GM19238 (cell line): ENCODE measurements around the gene GSG1.

Source experiments
- DNase-seq: peaks from one replicate; pipeline ENCODE4 v3.0.0; 2011; ENCODE audit warnings: low spot score; ENCODE audit not compliant: insufficient read length

GSG1 gene

DNA sequence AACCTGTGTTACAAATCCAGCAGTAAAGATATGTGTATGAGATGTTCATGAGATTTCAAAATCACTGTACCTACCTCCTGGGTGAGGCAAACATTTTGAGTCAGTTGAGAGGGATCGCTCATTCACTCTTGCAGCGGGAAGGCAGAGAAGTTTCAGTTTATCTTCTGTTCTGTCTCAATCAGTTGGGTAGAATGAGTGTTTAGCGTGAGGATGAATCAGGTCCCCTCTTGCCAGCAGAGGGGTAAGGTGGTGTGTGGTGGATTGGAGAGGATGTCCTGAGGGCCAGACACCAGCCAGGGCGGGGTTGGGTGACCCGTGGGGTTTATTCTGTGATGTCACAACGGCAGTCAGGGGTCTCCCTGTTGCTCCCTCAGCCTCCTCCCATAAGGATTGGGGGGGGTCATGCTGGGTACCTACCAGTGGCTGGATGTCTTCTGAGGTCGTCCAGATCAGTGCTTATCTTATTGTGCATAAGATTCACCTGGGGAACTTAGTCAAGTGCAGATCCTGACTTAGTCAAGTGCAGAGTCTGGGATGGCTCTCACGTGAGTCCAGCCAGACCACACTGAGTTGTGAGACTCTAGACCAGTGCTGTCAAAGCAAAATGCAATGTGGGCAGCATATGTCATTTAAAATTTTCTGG, at the start of gene GSG1:
Gene GSG1, minus strand, starts transcription at position 277 of the 643 bp plus-strand sequence. Its CDS starts 155 bp downstream, at position 122.
- no peak for DNase-seq

DNA sequence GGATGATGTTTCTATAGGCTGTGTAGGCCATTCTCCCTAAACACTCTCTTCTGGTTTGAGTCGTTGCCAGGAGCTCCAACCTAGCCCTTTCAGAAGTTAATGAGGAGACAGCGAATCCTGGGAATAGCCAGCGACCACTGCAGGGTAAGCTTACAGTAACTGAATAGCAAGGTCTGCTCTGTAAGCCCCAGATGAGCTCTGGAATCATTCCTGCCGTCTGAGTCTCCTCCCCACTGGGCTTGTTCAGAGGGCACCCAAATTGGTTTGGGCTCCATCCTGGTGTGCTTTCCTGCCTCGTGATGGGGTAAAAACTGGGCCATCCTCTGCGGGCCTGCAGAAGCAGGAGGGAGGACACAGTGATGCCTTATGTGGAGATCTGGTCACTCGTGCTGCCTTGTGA, 49.7 kb upstream of the GSG1 start:
- DNase-seq, result no peak

- no peak for DNase-seq
Observed at GRCh38 chr12:13152756-13153155, 49.3 kb upstream of the GSG1 start.

DNA sequence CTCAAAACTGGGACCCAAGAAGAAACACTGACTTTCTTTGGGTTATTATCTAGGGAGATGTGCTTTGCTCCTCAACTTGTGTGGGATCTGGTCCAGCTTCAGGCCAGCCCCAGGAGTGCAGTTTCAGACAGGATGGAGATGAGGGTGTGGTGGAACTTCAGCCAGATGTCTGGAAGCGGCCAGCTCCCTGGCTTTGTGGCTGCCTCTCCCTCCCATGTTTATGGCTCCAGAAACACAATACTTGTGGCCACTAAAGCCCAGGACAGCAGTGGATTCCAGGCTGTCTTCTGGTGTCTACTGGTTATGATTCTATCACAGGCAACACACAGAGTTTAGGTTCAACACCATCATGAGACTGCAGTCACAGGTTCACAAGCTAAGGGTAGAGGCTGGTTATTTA, 48.8 kb upstream of the GSG1 start:
- DNase-seq, result no peak

- no peak for DNase-seq
Observed at GRCh38 chr12:13149411-13149810, 45.9 kb upstream of the GSG1 start.

- no peak for DNase-seq
Observed at GRCh38 chr12:13148485-13148847, 45.0 kb upstream of the GSG1 start.

DNA sequence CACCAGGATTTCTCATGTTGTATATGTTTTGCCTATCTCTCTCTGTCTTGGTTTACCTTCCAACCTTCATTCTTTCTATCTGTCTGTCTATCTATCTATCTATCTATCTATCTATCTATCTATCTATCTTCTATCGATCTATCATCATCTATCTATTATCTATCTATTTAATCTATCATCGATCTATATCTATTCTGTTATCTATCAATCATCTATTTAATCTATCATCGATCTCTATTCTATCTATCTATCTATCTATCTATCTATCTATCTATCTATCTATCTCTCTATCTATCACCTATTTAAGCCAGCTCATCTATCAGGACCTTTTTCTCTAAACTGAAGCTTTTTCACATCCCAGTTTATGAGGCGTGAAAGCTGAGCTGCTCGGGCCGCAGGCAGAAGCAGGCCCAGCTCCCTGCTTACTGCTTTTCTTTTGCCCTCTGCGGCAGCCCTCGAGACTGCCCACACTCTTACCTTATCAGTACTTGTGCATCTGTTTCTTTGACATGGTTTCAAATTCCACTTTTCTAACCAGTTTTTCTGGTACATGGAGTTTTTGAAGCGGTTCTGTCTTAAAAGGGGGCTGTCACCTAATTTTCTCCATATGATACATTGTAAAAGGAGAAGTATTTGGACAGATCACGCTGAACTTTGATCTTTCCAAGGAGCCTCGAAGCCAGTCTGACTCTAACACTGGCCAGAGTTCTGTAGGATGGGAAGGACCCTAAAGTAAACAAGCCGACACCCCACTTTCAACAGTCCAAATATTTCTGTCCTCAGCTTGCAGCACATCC, 44.4 kb upstream of the GSG1 start:
- DNase-seq, result no peak

- no peak for DNase-seq
Observed at GRCh38 chr12:13146336-13146938, 43.0 kb upstream of the GSG1 start.

- DNase-seq, result no peak
Observed at GRCh38 chr12:13144266-13144828, 40.9 kb upstream of the GSG1 start.

DNA sequence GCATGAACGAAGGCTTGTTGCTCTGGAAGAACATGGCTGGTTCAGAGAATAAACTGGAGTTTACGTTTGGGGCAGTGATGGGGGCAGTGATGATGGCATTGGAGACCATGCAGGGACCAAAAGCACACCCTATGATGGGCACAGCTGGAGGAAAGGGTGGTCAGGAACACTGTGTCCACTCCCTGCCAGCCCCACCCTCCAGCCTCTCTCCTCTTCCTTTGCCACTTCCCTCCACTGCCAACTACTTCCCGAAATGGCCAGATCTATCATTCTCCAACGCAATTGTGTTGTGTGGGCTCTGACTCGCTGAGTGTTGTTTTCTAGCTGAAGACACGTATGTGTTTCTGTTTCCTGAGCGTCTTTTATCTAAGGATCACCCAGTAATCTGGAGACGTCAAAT, 39.3 kb upstream of the GSG1 start:
- no peak for DNase-seq

- no peak for DNase-seq
Observed at GRCh38 chr12:13141686-13142085, 38.2 kb upstream of the GSG1 start.

DNA sequence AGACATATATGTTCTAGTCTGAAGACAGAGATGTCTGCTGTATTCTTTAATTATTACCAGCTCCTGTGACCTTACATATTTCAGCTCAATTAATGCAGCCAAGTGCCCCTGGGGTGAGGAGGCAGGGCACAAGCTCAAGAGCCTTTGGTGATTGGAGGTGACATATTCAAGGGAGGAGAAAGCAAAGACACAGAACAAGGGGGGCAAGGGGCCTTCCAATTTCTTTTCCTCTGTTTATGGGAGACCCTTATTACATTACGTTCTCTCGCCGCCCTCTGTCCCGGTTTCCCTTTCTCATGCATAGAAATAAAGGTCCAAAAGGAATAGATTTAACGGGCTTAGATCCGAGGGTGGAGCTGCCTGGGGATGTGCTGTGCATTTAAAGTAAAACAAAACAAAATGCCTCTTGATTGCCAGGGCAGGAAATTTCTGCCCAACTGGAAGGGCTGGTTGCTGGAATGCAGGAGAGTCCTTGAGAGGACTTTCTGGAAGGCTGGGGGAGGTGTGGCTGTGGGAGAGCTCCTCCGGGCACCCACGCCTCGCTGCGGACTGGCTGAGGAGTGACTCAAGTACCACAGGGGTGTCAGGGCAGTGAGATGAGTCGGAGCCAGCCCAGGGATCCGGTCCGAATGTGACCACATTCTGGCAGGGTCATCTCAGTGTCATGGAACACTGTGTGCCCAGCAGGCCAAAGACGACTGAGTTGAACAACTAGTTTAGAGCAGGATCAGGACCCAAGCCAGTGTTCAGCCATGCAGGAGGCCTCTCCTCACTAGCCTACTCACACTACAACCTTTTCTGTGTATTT, 32.1 kb upstream of the GSG1 start:
- no peak for DNase-seq

- DNase-seq, result no peak
Observed at GRCh38 chr12:13133886-13134285, 30.4 kb upstream of the GSG1 start.

GRCh38 chr12:13130981-13131380, 27.5 kb upstream of the GSG1 start:
- DNase-seq, result no peak

DNA sequence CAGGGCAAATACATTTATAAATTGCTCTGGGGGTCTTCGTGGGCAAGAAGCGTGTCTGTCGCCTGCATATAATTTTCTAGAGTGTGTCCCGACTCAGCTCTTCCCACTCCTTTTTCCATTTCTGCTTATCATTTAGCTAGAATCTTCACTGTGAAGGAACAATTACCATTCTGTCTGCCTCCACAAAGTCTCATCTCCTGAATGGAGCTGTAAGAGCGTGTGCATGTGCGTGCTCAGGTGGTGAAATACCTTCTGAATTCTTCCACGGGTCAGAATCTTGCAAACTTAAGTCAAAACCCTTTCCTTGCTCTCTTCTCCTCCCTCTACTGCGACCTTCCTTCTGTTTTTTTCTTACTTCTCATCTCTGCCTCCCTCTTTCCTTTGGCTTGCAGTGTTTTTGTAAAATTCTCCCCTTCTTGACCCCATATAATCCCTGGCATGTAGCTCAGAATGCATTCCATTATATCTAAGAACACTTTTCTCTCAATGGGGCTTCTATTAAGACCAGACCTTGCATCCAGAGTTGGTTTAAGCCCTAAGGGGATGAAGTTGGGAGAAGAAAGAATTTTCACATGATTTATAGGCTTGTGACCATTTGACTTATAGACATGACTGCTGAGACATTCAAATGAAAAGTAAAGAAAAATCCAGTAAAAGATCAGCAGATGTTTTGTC, 25.0 kb upstream of the GSG1 start:
- DNase-seq, result no peak

DNA sequence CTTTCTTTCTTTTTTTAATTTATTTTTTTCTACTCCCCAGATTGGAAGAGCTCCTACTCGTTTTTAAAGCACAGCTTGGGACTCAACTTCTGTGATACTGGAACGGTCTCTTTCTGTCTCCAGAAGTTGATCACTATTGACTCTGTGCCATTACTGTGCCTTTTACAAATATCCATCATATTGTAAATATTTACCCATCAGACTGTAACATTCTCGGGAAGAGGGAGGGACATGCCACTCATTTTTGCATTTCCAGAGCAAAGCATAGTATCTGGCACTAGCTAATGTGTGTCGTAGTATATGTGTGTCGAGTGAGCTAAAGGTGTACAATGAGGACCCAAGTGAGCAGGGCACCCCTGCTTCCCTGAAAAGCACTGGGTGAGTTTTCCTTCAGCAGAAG, 24.0 kb upstream of the GSG1 start:
- DNase-seq, result no peak

DNA sequence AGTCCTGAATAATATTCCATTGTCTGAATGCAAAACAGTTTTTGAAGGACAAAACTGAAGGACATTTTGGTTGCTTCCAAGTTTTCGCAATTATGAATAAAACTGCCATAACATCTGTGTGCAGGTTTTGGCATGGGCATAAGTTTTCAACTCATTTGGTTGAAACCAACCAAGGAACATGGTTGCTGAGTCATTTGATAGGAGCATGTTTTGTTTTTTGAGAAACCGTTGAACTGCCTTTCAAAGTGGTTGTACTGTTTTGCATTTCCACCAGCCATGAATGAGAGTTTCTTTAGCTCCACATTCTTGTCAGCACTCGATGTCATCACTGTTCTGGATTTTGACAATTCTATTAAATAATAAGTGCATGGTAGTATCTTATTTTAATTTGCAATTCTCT, 23.0 kb upstream of the GSG1 start:
- no peak for DNase-seq

- DNase-seq, result no peak
Observed at GRCh38 chr12:13125996-13126395, 22.5 kb upstream of the GSG1 start.

DNA sequence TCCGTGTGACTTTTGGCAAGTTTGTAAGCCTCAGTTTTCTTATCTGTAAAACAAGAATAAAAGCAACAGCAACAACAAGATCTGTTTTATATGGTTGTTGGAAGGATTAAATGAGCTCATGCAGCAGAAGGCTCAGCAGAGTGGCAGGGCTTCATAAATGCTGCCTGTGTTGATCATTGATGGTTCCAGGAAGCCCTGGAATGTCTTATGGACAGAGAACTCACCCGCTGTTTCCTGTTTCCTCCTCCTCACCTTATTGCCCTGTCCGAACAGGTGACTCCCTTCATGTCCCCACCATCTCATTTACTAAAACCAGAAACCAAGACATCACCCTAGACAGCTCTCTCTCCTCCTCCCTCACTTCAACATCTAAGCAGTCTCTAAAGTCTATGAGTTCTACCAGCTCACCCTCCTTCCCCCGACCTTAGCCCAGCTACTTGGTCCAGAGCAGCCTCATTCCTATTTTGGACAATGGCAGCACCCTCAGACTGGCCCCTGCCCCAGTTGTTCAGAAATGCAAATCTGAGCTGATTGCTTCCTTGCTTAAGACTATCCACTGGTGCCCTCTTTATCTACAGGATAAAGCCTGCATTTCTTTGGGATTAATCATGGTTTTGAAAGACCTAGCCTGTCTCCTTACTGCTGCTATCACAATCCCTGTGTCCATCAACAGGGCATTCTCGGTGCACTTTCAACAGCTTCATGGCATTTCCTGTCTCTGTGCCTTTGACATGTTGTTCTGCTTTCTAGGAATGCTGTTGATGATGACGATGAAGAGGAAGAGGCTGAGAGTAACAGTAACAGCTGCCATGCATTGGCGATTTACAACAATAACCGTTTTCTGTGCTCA, 21.4 kb upstream of the GSG1 start:
- no peak for DNase-seq

DNA sequence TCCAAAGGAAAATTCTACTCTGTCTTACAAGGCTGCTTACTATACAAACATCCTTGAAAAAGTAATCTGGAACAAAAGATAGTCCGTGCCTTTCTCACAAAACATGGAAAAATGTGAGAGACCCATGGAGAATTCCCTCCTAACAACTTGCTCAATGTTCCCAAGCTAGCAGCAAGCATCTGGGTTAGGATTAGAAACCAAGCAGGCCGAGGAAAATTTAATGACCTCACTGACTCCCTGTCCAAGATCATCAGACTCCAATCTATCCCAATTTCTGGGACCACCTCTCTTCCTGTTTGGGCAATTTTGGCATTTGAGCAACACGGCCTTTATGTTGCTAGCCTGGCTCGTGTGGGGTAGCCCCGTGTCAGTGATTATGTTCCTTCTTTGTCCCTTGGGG, 18.1 kb upstream of the GSG1 start:
- no peak for DNase-seq
